Keratinocyte (primary cell): ENCODE data around the gene AATF. TPM values are rescaled to one million over a fixed set of nuclear protein-coding genes. Genes with fewer than 3 reads are reported as not detected.

ENCODE experiments used
- DNase-seq: peaks from one replicate; pipeline ENCODE4 v3.0.0-alpha.2; 2011; ENCODE audit warnings: low read depth, missing footprints, low spot score
- FAIRE-seq: peaks from 2 replicates; lab custom pipeline; 2011; peaks lifted over from hg19 to GRCh38; lab: Jason Lieb, UNC
- H2AFZ ChIP-seq: 2 replicates; pipeline ENCODE4 v1.6.0; 2012; ENCODE audit warnings: low read length, control low read depth, inconsistent platforms; ENCODE audit not compliant: control insufficient read depth
- H3K27ac ChIP-seq: 2 replicates; pipeline ENCODE4 v1.5.1; 2011; ENCODE audit warnings: low read length; ENCODE audit not compliant: control insufficient read depth, insufficient read depth
- H3K27me3 ChIP-seq: 3 replicates; pipeline ENCODE4 v1.6.0; 2011; ENCODE audit warnings: low read length; ENCODE audit not compliant: control insufficient read depth, insufficient read depth; ENCODE audit errors: extremely low read depth
- H3K36me3 ChIP-seq, 2 experiments: 2 replicates in 1 of 2; 3 replicates in 1 of 2; pipeline ENCODE4 v1.5.1; 2011; ENCODE audit warnings: low read length in 2 of 2, mild to moderate bottlenecking in 1 of 2; ENCODE audit not compliant: control insufficient read depth in 2 of 2, insufficient read depth in 2 of 2; ENCODE audit errors: extremely low read depth in 1 of 2
- H3K4me1 ChIP-seq: 3 replicates; pipeline ENCODE4 v1.5.1; 2011; ENCODE audit warnings: low read length; ENCODE audit not compliant: control insufficient read depth, insufficient read depth; ENCODE audit errors: extremely low read depth
- H3K4me2 ChIP-seq: 3 replicates; pipeline ENCODE4 v1.6.0; 2011; ENCODE audit warnings: low read depth, low read length; ENCODE audit not compliant: control insufficient read depth, insufficient read depth; ENCODE audit errors: extremely low read depth
- H3K4me3 ChIP-seq, 3 experiments: fragments of 200-600 bp in 1 of 3; sonication (generic) in 1 of 3; 2 replicates in 2 of 3; 3 replicates in 1 of 3; pipeline ENCODE4 v1.5.1; 2011 to 2016; ENCODE audit warnings: low read length in 3 of 3, mild to moderate bottlenecking in 3 of 3, control low read depth in 2 of 3, inconsistent platforms in 1 of 3, low read depth in 1 of 3, mixed read lengths in 1 of 3, mixed run types in 1 of 3, moderate library complexity in 1 of 3; ENCODE audit not compliant: control insufficient read depth in 2 of 3, insufficient read depth in 2 of 3; ENCODE audit errors: extremely low read depth in 1 of 3
- H3K79me2 ChIP-seq: 2 replicates; pipeline ENCODE4 v1.6.0; 2012; ENCODE audit warnings: low read length; ENCODE audit not compliant: control insufficient read depth, insufficient read depth
- H3K9ac ChIP-seq: 3 replicates; pipeline ENCODE4 v1.6.0; 2011; ENCODE audit warnings: low read length; ENCODE audit not compliant: control insufficient read depth, insufficient read depth; ENCODE audit errors: extremely low read depth
- H3K9me1 ChIP-seq: 3 replicates; pipeline ENCODE4 v1.6.0; 2011; ENCODE audit warnings: low read length; ENCODE audit not compliant: control insufficient read depth, insufficient read depth; ENCODE audit errors: extremely low read depth
- H3K9me3 ChIP-seq: 2 replicates; pipeline ENCODE4 v1.5.1; 2012; ENCODE audit warnings: low read depth, low read length; ENCODE audit not compliant: control insufficient read depth
- H4K20me1 ChIP-seq: 3 replicates; pipeline ENCODE4 v1.6.0; 2011; ENCODE audit warnings: low read length; ENCODE audit not compliant: control insufficient read depth, insufficient read depth; ENCODE audit errors: extremely low read depth
- CTCF ChIP-seq, 3 experiments: IDR thresholded peaks in 1 of 3; conservative IDR thresholded peaks in 1 of 3; optimal IDR thresholded peaks in 1 of 3; 2 replicates in 2 of 3; 3 replicates in 1 of 3; pipeline versions ENCODE3 to v1.5.1; 2011; ENCODE audit warnings: low read length in 3 of 3, mild to moderate bottlenecking in 3 of 3, moderate library complexity in 2 of 3, control low read depth in 1 of 3, inconsistent platforms in 1 of 3; ENCODE audit not compliant: insufficient read depth in 2 of 3; ENCODE audit errors: extremely low read depth in 1 of 3
- EZH2 ChIP-seq: IDR thresholded peaks from one replicate; pipeline ENCODE4 v1.6.1; 2012; ENCODE audit warnings: inconsistent platforms, mild to moderate bottlenecking, low read length, moderate library complexity
- dilution Hi-C: fragments of 300-500 bp; cut with MboI; formaldehyde crosslinking; loops from one replicate; pipeline ENCODE4 v1.7.0; 2020; ENCODE audit warnings: low sequenced_read_pairs; ENCODE audit not compliant: extremely low pct_ligation_motif_present
- polyA plus RNA-seq, 5 experiments: library from polyadenylated mRNA; depleted of rRNA in 3 of 5; stranded (reverse) in 3 of 5; stranded (forward) in 1 of 5; unstranded in 1 of 5; fragments of >200 nt; gene quantifications; 1 replicate in 1 of 5; 2 replicates in 3 of 5; 3 replicates in 1 of 5; pipeline versions ENCODE4 v1.2.1 to v1.2.3, GENCODE V29; 2011 to 2012; ENCODE audit warnings: missing spikeins in 2 of 5, low read depth in 1 of 5, low replicate concordance in 1 of 5

AATF gene
- polyA plus RNA-seq, 1 donor (not counting 4 experiments of a cell fraction or from before 2014, with no cell fraction given): 30.4 TPM

DNA sequence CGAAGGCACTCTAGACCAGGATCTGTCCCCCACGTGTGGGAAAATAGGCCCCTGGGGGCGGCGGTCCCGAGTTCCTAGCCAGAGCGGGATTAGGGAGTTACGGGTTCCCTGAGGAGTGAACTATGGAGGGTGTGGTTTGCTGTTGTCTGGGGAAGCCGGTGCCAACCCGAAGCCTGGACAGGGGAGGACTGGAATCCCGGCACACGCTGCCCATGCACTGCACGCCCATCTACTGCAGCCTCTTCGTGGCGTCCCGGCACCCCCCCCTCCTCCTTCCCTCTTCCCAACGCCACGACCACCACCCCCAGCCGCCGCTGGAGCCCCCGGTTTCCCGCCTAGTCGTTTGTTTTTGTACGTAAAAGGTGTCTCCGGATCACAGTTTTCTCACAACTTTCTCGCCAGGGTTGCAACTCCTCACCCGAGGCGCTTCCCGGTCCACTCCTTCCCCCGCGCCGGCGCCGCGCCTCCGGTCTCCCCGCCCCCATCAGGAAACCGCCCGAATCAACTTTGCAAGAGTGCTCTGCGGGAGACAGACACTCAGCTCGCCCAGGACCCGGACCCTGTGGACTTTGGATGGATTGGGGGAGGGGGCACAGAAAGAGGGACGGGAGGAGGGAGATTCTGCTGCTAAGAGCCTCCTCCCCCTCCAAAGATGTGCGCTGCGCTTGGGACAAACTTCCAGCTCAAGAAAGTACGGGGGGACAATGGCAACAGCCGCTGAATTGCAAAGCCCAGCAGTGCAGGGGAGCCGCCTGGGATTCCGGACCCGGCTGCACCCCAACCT lies 12.9 kb upstream of the AATF start:
- Histone ChIP-seq H3K9me1 (no peaks in the 10 kb centered on the region), H3K9ac (peak overlapping the region; percentile 2), H3K4me1 (peaks cover 67% of the 10 kb centered on the region), H3K27ac (no peak overlapping the region), H3K4me3 (peak overlapping the region; percentile 36 to 66 (median 64)), H3K4me2 (peak overlapping the region; percentile 67), H3K36me3 (no peaks in the 10 kb centered on the region), H4K20me1 (peaks cover 4% of the 10 kb centered on the region), H3K9me3 (no peaks in the 10 kb centered on the region), H2AFZ (peak overlapping the region; percentile 30), H3K27me3 (peaks cover 99% of the 10 kb centered on the region), H3K79me2 (peaks cover 6% of the 10 kb centered on the region)
- TF ChIP-seq EZH2 (no peak), CTCF (optimal IDR thresholded peaks at IDR 0.05 in 1 of 3, IDR thresholded peaks at IDR 0.05 in 1 of 3, conservative IDR thresholded peaks at IDR 0.05 in 1 of 3; ENCODE audit: extremely low read depth in 1 of 3, insufficient read depth in 2 of 3, low read length in 3 of 3) (no peak)
- FAIRE-seq: no peak
- dilution Hi-C loops: no loop called here
- DNase-seq: no peak

- Histone ChIP-seq H3K4me3 (peak overlapping the region; percentile 36 to 66 (median 64)), H3K4me2 (peak overlapping the region; percentile 67), H3K27ac (no peak overlapping the region), H3K9me1 (no peaks in the 10 kb centered on the region), H3K36me3 (no peaks in the 10 kb centered on the region), H3K27me3 (peaks cover 99% of the 10 kb centered on the region), H3K4me1 (peaks cover 68% of the 10 kb centered on the region), H2AFZ (no peak overlapping the region), H3K79me2 (peaks cover 6% of the 10 kb centered on the region), H3K9ac (no peak overlapping the region), H3K9me3 (no peaks in the 10 kb centered on the region), H4K20me1 (peaks cover 4% of the 10 kb centered on the region)
- no peak for TF ChIP-seq EZH2
- TF ChIP-seq CTCF (optimal IDR thresholded peaks at IDR 0.05 in 1 of 3, IDR thresholded peaks at IDR 0.05 in 1 of 3, conservative IDR thresholded peaks at IDR 0.05 in 1 of 3; ENCODE audit: extremely low read depth in 1 of 3, insufficient read depth in 2 of 3, low read length in 3 of 3): no peak
- FAIRE-seq (no peak), DNase-seq (no peak)
- dilution Hi-C loops: no loop called here
Measured at GRCh38 chr17:36936455-36937000, 12.2 kb upstream of the AATF start.
